HG02973 (cell line): Measurements from ENCODE around the gene SLC35A2.
A peak's percentile ranks its signal among the peaks of the same experiment; 100 is the strongest.
"Not testable (repeated sequence)": the region's sequence is repeated elsewhere in the genome, so short reads cannot be mapped to it uniquely, and the experiment has no call there.

Source experiments
- ATAC-seq: cut with Tn5 transposase; IDR thresholded peaks from one replicate; pipeline ENCODE4 v1.9.1; 2021; ENCODE audit warnings: moderate library complexity; ENCODE audit not compliant: unreplicated experiment

SLC35A2 gene

DNA sequence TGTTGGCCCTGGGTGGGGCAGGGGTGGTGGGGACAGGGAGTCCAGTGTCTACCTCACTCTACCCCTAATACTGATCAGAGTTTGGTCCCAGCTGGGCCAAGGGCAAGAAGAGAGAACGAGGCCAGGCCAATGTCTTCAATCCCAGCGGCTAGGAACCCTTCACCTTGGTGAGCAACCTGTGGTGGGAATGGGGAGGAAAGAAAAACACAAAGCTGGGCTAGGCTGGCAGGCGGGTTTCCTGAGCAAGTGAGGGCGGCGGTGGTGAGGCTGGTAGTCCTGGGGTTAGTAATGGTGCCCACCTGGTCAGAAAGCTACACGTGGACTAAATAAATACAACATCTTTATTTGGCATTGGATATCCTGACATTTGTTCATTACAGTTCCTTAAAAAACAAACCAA, 8.2 kb downstream of the SLC35A2 start:
- no peak for ATAC-seq

- no peak for ATAC-seq
Observed at GRCh38 chrX:48902776-48903175, 8.7 kb downstream of the SLC35A2 start.

GRCh38 chrX:48902135-48902534, 9.3 kb downstream of the SLC35A2 start:
- no peak for ATAC-seq

DNA sequence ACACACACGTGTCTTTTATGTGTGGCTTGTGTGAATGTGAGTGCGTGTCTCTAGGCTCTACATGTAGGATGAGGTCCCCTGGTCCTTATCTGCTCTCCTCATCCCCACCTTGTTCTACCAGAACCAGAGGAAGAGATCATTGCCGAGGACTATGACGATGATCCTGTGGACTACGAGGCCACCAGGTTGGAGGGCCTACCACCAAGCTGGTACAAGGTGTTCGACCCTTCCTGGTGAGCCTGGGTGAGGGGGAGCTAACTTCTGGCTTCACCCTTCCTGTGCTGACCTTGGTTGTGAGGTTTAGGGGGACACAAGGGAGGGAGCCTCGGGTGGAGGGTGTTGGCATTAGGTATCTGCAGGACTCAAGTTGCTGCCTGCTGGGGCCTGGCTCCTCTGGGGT, 10.4 kb downstream of the SLC35A2 start:
- no peak for ATAC-seq

GRCh38 chrX:48899078-48899410, 12.4 kb downstream of the SLC35A2 start:
- no peak for ATAC-seq

GRCh38 chrX:48897625-48898306, 13.7 kb downstream of the SLC35A2 start, which contains the start of the genes PQBP1 and TIMM17B:
Gene PQBP1 (plus strand): TSS chrX:48897930. CDS start chrX:48898510, 580 bp downstream.
Gene TIMM17B (minus strand): TSS chrX:48897768. CDS start chrX:48897749, 19 bp downstream.
- ATAC-seq: peak; percentile 91

- peak; percentile 13 for ATAC-seq
Observed at GRCh38 chrX:48897157-48897624, 14.3 kb downstream of the SLC35A2 start.

- no peak for ATAC-seq
Observed at GRCh38 chrX:48896611-48897011, 14.8 kb downstream of the SLC35A2 start.

- ATAC-seq: no peak
Observed at GRCh38 chrX:48894891-48895290, 16.6 kb downstream of the SLC35A2 start.

DNA sequence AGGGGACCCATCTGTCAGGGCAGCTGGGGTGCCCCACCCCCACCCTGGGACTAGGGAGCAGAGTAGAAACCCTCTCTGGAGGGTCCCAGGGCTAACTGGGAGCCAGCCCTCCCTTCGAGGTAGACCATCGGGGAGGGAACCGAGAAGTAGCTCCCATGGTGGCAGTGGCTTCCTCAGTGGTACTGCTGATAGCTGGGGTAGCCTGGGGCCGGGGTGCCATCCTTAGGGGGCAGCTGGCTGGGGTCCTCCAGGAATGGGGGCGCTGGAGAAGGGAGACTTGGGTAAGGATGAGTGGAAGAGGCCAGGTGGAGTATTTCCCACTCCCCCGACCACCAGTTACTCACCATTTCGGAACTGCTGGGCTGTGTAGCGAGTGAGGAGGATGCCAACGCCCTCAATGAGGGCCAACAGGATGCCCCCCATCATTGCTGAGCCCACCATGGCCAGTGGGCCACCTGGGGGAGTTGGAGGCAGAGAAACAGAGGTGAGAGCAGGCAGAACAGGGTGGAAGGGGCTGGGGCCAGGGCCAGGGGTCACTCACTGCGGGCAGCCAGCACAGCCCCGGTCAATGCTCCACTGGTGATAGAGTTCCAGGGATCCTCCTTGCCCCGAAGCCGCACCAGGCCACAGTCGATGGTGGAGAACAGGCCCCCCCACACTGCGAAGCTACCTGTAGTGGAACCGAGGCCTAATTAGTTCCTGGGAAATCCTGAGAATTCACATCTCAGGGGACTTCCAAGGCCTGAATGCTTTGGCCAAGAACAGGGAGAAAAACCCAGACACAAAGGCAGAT, 17.7 kb downstream of the SLC35A2 start:
- ATAC-seq: no peak

DNA sequence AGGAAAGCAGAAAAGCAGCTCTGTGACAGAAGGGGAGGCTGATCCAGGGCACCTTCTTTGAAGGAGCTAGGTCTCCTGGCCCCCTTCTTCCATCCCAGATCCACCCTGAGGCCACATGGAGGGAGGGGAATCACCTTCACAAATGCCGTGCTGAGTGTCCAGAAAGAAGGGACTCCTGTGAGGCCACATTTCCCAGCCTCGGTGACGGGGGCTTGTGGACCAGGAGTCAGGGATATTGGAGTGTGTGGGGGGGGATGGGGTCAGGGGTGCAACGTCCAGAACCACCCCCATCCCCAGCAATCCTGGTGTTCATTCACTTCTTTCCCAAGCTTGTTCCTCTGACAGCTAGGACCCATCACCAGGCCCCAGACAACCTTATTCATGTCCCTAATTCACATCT, 18.6 kb downstream of the SLC35A2 start:
- ATAC-seq: no peak

- ATAC-seq: peak; percentile 82
Observed at GRCh38 chrX:48891402-48892288, 19.8 kb downstream of the SLC35A2 start.

- ATAC-seq: peak; percentile 31
Observed at GRCh38 chrX:48890934-48891401, 20.5 kb downstream of the SLC35A2 start.

DNA sequence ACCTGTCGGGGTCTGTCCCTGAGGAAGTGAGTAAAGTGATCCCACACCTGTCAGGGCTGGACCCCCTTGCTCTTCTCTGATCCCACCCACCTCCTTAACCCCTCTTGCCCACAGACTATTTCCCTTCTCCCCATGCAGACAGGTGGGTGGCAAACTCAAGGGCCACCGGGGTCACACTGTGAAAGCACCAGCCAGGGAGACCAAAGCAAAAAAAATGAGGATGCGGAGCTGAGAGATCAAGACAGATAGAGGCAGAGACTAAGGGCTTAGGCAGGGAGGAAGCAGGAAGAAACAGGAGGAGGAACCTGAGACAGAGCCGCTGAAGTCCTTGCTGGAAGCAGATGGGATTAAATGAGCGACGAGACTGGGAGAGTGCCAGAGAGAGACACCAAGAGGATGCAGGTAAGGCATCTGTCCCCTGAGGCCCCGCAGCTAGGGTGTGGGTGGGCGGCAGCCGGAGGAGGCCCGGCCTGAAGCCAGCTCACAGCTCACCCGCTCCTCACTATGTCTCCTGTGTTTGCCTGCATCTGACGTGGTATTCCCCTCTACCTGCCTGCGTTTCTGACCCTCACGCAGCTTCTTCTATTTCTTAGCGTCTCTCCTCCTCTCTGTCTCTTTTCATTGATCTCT, 21.0 kb downstream of the SLC35A2 start:
- ATAC-seq: no peak

- not testable (repeated sequence) for ATAC-seq
Observed at GRCh38 chrX:48886586-48886985, 24.9 kb downstream of the SLC35A2 start.

DNA sequence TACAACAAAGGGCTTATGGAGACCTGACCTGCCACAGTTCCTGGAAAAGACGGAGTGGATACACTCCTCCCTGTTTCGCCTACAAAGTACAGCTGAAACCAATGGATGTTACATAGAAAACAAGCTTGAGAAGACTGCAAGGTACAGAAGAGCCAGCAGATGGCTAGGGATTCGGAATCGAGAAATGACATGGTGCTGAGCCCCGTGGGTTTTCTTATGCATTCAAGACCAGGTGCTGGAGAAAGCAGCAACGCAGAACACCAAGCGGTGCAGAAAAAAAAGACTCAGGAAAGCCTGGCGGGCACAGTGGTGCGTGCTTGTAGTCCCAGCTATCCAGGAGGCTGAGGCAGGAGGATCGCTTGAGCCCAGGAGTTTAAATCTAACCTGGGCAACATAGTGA, 27.7 kb downstream of the SLC35A2 start:
- ATAC-seq: no peak

- ATAC-seq: not testable (repeated sequence)
Observed at GRCh38 chrX:48876944-48877343, 34.5 kb downstream of the SLC35A2 start.

DNA sequence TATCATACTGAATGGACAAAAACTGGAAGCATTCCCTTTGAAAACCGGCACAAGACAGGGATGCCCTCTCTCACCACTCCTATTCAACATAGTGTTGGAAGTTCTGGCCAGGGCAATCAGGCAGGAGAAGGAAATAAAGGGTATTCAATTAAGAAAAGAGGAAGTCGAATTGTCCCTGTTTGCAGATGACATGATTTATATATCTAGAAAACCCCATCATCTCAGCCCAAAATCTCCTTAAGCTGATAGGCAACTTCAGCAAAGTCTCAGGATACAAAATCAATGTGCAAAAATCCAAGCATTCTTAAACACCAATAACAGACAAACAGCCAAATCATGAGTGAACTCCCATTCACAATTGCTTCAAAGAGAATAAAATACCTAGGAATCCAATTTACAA, 39.4 kb downstream of the SLC35A2 start:
- not testable (repeated sequence) for ATAC-seq

GRCh38 chrX:48864210-48864609, 47.2 kb downstream of the SLC35A2 start:
- ATAC-seq: no peak

- ATAC-seq: no peak
Observed at GRCh38 chrX:48854898-48855297, 56.5 kb downstream of the SLC35A2 start.
